ENCODE data around the gene IZUMO1. TPM values are rescaled to one million over a fixed set of nuclear protein-coding genes. Genes with fewer than 3 reads are reported as not detected.

Gene IZUMO1
- total and polyA plus RNA-seq, 2 of the 13 experiments (the other 11 are each of a cell fraction or from before 2014, with no cell fraction given): 0.07 to 0.22 TPM

DNA sequence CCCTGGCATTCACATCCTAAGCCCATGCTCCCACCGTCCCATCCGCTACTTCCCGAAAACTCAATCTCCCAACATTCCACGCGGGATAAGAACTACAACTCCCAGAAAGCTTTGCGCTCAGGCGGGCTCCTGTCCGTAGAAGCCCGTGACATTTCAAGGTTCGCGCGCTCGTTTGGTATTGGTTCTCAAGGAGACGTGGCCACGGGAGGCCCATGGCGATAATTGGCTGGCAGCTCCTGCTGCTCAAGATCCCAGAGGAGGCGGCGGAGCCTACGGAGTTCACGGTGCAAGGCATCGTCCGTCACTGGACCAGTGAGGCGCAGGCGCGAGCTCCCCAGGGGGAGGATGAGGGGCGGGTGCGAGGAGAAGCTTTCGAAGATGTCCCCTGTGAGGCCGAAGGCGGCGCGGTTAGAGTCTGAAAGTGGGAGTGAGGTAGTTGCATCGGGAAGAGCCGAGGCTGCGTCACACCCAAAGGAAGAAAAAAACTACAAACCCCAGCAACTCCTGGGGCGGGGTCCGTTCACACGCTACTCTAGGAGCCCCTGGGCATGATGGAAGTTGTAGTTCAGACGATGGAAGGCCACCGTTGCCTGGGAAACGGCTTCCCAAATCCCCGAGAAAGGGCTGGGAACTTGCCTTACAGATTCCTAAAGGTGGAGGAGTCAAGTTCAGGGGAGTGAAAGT is 26.0 kb downstream of the IZUMO1 start (continued):
- TF ChIP-seq, protein P1, sequence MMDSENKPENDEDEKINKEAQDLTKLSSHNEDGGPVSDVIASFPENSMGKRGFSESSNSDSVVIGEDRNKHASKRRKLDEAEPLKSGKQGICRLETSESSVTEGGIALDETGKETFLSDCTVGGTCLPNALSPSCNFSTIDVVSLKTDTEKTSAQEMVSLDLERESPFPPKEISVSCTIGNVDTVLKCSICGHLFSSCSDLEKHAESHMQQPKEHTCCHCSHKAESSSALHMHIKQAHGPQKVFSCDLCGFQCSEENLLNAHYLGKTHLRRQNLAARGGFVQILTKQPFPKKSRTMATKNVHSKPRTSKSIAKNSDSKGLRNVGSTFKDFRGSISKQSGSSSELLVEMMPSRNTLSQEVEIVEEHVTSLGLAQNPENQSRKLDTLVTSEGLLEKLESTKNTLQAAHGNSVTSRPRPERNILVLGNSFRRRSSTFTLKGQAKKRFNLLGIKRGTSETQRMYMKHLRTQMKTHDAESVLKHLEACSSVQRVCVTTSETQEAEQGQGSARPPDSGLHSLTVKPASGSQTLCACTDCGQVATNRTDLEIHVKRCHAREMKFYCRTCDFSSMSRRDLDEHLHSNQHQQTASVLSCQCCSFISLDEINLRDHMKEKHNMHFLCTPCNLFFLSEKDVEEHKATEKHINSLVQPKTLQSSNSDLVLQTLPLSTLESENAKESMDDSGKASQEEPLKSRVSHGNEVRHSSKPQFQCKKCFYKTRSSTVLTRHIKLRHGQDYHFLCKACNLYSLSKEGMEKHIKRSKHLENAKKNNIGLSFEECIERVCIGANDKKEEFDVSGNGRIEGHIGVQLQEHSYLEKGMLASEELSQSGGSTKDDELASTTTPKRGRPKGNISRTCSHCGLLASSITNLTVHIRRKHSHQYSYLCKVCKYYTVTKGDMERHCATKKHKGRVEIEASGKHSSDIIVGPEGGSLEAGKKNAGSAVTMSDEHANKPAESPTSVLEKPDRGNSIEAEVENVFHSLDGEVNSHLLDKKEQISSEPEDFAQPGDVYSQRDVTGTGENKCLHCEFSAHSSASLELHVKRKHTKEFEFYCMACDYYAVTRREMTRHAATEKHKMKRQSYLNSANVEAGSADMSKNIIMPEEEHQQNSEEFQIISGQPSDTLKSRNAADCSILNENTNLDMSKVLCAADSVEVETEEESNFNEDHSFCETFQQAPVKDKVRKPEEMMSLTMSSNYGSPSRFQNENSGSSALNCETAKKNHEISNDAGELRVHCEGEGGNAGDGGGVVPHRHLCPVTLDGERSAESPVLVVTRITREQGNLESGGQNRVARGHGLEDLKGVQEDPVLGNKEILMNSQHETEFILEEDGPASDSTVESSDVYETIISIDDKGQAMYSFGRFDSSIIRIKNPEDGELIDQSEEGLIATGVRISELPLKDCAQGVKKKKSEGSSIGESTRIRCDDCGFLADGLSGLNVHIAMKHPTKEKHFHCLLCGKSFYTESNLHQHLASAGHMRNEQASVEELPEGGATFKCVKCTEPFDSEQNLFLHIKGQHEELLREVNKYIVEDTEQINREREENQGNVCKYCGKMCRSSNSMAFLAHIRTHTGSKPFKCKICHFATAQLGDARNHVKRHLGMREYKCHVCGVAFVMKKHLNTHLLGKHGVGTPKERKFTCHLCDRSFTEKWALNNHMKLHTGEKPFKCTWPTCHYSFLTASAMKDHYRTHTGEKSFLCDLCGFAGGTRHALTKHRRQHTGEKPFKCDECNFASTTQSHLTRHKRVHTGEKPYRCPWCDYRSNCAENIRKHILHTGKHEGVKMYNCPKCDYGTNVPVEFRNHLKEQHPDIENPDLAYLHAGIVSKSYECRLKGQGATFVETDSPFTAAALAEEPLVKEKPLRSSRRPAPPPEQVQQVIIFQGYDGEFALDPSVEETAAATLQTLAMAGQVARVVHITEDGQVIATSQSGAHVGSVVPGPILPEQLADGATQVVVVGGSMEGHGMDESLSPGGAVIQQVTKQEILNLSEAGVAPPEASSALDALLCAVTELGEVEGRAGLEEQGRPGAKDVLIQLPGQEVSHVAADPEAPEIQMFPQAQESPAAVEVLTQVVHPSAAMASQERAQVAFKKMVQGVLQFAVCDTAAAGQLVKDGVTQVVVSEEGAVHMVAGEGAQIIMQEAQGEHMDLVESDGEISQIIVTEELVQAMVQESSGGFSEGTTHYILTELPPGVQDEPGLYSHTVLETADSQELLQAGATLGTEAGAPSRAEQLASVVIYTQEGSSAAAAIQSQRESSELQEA (CRISPR knock-in tag; IDR thresholded peaks at IDR 0.05; ENCODE audit: not compliant biosample characterization): peak; percentile 55
- TF ChIP-seq ZNF572 (CRISPR knock-in tag; IDR thresholded peaks at IDR 0.05) (no peak), MAZ (IDR thresholded peaks at IDR 0.05; ENCODE audit: borderline replicate concordance, low read depth, low read length) (peak; percentile 49; the same call in 1 of the 2 replicates), MAZ (CRISPR knock-in tag; IDR thresholded peaks at IDR 0.05; ENCODE audit: low read depth) (0 out of 2 replicates have a peak, but pooled peaks have one; percentile 22), HIVEP1 (CRISPR knock-in tag; IDR thresholded peaks at IDR 0.05) (no peak), ZNF496 (CRISPR knock-in tag; IDR thresholded peaks at IDR 0.05; ENCODE audit: insufficient replicate concordance) (no peak), RBFOX2 (IDR thresholded peaks at IDR 0.05; ENCODE audit: low read depth, low read length) (0 out of 2 replicates have a peak, but pooled peaks have one; percentile 28), ZNF563 (CRISPR knock-in tag; IDR thresholded peaks at IDR 0.05) (no peak), ZNF775 (CRISPR knock-in tag; IDR thresholded peaks at IDR 0.05; ENCODE audit: borderline replicate concordance) (no peak), ZNF879 (CRISPR knock-in tag; IDR thresholded peaks at IDR 0.05) (no peak), EED (CRISPR knock-in tag; IDR thresholded peaks at IDR 0.05) (no peak)
- TF ChIP-seq, protein P2, sequence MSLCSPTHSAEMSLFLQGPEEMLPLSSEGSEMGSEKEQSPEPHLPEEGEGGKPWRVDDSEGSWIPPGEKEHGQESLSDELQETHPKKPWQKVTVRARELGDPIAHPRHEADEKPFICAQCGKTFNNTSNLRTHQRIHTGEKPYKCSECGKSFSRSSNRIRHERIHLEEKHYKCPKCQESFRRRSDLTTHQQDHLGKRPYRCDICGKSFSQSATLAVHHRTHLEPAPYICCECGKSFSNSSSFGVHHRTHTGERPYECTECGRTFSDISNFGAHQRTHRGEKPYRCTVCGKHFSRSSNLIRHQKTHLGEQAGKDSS (CRISPR knock-in tag; IDR thresholded peaks at IDR 0.05; ENCODE audit: borderline replicate concordance, low read depth): no peak
- TF ChIP-seq, protein P3, sequence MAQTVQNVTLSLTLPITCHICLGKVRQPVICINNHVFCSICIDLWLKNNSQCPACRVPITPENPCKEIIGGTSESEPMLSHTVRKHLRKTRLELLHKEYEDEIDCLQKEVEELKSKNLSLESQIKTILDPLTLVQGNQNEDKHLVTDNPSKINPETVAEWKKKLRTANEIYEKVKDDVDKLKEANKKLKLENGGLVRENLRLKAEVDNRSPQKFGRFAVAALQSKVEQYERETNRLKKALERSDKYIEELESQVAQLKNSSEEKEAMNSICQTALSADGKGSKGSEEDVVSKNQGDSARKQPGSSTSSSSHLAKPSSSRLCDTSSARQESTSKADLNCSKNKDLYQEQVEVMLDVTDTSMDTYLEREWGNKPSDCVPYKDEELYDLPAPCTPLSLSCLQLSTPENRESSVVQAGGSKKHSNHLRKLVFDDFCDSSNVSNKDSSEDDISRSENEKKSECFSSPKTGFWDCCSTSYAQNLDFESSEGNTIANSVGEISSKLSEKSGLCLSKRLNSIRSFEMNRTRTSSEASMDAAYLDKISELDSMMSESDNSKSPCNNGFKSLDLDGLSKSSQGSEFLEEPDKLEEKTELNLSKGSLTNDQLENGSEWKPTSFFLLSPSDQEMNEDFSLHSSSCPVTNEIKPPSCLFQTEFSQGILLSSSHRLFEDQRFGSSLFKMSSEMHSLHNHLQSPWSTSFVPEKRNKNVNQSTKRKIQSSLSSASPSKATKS (CRISPR knock-in tag; IDR thresholded peaks at IDR 0.05): no peak
- TF ChIP-seq, protein P4, sequence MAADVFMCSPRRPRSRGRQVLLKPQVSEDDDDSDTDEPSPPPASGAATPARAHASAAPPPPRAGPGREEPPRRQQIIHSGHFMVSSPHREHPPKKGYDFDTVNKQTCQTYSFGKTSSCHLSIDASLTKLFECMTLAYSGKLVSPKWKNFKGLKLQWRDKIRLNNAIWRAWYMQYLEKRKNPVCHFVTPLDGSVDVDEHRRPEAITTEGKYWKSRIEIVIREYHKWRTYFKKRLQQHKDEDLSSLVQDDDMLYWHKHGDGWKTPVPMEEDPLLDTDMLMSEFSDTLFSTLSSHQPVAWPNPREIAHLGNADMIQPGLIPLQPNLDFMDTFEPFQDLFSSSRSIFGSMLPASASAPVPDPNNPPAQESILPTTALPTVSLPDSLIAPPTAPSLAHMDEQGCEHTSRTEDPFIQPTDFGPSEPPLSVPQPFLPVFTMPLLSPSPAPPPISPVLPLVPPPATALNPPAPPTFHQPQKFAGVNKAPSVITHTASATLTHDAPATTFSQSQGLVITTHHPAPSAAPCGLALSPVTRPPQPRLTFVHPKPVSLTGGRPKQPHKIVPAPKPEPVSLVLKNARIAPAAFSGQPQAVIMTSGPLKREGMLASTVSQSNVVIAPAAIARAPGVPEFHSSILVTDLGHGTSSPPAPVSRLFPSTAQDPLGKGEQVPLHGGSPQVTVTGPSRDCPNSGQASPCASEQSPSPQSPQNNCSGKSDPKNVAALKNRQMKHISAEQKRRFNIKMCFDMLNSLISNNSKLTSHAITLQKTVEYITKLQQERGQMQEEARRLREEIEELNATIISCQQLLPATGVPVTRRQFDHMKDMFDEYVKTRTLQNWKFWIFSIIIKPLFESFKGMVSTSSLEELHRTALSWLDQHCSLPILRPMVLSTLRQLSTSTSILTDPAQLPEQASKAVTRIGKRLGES (CRISPR knock-in tag; IDR thresholded peaks at IDR 0.05; ENCODE audit: borderline replicate concordance): no peak

All from HepG2 (cell line).